Putamen (tissue), 1 donor: ENCODE results near the gene ASIC3.

ENCODE experiments used
- DNase-seq: peaks from one replicate; pipeline ENCODE4 v3.0.0-alpha.2; 2016; ENCODE audit warnings: low spot score

ASIC3 gene

GRCh38 chr7:151071032-151071866, 22.9 kb downstream of the ASIC3 start:
- no peak for DNase-seq

- no peak for DNase-seq
Measured at GRCh38 chr7:151073990-151074389, 25.7 kb downstream of the ASIC3 start.

- no peak for DNase-seq
Measured at GRCh38 chr7:151074817-151075661, 26.7 kb downstream of the ASIC3 start.

- no peak for DNase-seq
Measured at GRCh38 chr7:151075662-151075971, 27.3 kb downstream of the ASIC3 start.

GRCh38 chr7:151075978-151076426, 27.7 kb downstream of the ASIC3 start:
- DNase-seq, result no peak

- no peak for DNase-seq
Measured at GRCh38 chr7:151076863-151077704, 28.8 kb downstream of the ASIC3 start.

GRCh38 chr7:151077705-151078232, 29.4 kb downstream of the ASIC3 start:
- DNase-seq, result no peak

- DNase-seq, result no peak
Measured at GRCh38 chr7:151078233-151079040, 30.1 kb downstream of the ASIC3 start.

GRCh38 chr7:151079199-151079910, 31.0 kb downstream of the ASIC3 start:
- no peak for DNase-seq

- DNase-seq, result no peak
Measured at GRCh38 chr7:151080067-151080521, 31.8 kb downstream of the ASIC3 start.

- peak; percentile 95 for DNase-seq
Measured at GRCh38 chr7:151080522-151081169, 32.3 kb downstream of the ASIC3 start, which contains the start of gene FASTK. Gene FASTK, minus strand, starts transcription at chr7:151080809. Its CDS starts 43 bp downstream, at chr7:151080766.

GRCh38 chr7:151081170-151082101, 33.1 kb downstream of the ASIC3 start:
- no peak for DNase-seq

GRCh38 chr7:151082141-151083070, 34.1 kb downstream of the ASIC3 start:
- no peak for DNase-seq

GRCh38 chr7:151083071-151083823, 34.9 kb downstream of the ASIC3 start, which contains the start of gene TMUB1:
Gene TMUB1, minus strand, starts transcription at chr7:151083493. Its CDS starts 930 bp downstream, at chr7:151082563.
- DNase-seq, result no peak

- DNase-seq, result no peak
Measured at GRCh38 chr7:151083824-151084160, 35.5 kb downstream of the ASIC3 start.

GRCh38 chr7:151085329-151085690, 37.0 kb downstream of the ASIC3 start:
- DNase-seq, result no peak
